Bronchial smooth muscle cell (primary cell): Measurements from ENCODE around the gene SLC38A4. TPM values are rescaled to one million over a fixed set of nuclear protein-coding genes. Genes with fewer than 3 reads are reported as not detected.

Source experiments
- total RNA-seq: library from RNA; depleted of rRNA; stranded (reverse); fragments of >200 nt; gene quantifications from 2 replicates; pipeline ENCODE4 v1.2.1, GENCODE V29; 2014

The SLC38A4 gene
- 0.34 and 0.79 TPM in 2 replicates for total RNA-seq

GRCh38 chr12:46825591-46826414 is at the start of gene SLC38A4:
Gene SLC38A4, minus strand, starts transcription at chr12:46825997. Its CDS starts 32,926 bp downstream, at chr12:46793071.

